Esophagus squamous epithelium (tissue), 4 donors: ENCODE data around the gene SGMS1.

ENCODE experiments used
- POLR2A ChIP-seq, 4 donors: fragments of 450-650 bp; IDR thresholded peaks; one replicate each; pipeline ENCODE4 v1.6.1; 2017; ENCODE audit warnings: antibody characterized with exemption in 4 of 4, mild to moderate bottlenecking in 4 of 4, moderate library complexity in 3 of 4
- TF ChIP-seq, protein P1 (sequence below), 6 experiments: fragments of 450-650 bp in 4 of 6; fragments of 200-600 bp in 2 of 6; sonication (generic) in 2 of 6; IDR thresholded peaks; one replicate each; pipeline ENCODE4 v1.5.1; 2016 to 2019; ENCODE audit warnings: antibody characterized with exemption in 6 of 6, mild to moderate bottlenecking in 4 of 6, moderate library complexity in 4 of 6

DNA sequence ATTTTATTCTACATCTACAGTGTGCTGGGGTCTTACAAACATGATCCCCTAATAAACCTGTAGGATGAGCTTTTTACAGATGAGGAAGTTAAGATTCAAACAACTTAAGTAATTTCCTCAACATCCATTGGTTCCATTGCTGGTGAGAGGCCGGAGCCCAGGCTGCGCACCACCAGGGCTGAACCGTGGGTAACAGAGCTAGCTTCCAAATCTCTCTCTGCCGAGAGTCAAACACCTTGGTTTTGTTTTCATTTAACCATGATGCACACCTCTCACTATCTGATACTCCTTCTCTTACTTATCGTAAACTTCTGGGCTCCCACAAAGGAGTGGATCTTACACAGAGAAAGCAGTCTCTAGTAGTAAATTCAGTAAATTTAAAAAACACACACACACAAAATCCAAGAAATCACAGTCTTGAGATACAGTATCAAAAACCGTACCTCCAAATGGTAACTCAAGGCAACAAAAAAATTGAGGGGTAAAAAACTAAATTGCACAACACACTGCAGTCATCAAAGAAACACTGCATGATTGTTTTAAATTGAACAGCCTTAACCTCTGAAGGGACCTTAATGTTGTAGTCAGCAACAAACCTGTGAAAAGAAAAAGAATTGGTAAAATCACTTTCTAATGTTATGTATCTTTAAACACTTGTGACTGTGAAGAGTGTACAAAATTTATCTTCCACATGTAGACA is 20.5 kb downstream of the SGMS1 start:
- TF ChIP-seq, protein P1, sequence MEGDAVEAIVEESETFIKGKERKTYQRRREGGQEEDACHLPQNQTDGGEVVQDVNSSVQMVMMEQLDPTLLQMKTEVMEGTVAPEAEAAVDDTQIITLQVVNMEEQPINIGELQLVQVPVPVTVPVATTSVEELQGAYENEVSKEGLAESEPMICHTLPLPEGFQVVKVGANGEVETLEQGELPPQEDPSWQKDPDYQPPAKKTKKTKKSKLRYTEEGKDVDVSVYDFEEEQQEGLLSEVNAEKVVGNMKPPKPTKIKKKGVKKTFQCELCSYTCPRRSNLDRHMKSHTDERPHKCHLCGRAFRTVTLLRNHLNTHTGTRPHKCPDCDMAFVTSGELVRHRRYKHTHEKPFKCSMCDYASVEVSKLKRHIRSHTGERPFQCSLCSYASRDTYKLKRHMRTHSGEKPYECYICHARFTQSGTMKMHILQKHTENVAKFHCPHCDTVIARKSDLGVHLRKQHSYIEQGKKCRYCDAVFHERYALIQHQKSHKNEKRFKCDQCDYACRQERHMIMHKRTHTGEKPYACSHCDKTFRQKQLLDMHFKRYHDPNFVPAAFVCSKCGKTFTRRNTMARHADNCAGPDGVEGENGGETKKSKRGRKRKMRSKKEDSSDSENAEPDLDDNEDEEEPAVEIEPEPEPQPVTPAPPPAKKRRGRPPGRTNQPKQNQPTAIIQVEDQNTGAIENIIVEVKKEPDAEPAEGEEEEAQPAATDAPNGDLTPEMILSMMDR (IDR thresholded peaks at IDR 0.05), result no peak
- TF ChIP-seq POLR2A (IDR thresholded peaks at IDR 0.05), result no peak
